HG03521 (cell line): ENCODE data around the gene SLC10A4.
"Not testable (repeated sequence)": the region's sequence is repeated elsewhere in the genome, so short reads cannot be mapped to it uniquely, and the experiment has no call there.

Source experiments
- ATAC-seq: cut with Tn5 transposase; IDR thresholded peaks from one replicate; pipeline ENCODE4 v1.9.1; 2021; ENCODE audit warnings: mild to moderate bottlenecking, moderate library complexity; ENCODE audit not compliant: unreplicated experiment

Gene SLC10A4, protein sequence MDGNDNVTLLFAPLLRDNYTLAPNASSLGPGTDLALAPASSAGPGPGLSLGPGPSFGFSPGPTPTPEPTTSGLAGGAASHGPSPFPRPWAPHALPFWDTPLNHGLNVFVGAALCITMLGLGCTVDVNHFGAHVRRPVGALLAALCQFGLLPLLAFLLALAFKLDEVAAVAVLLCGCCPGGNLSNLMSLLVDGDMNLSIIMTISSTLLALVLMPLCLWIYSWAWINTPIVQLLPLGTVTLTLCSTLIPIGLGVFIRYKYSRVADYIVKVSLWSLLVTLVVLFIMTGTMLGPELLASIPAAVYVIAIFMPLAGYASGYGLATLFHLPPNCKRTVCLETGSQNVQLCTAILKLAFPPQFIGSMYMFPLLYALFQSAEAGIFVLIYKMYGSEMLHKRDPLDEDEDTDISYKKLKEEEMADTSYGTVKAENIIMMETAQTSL

DNA sequence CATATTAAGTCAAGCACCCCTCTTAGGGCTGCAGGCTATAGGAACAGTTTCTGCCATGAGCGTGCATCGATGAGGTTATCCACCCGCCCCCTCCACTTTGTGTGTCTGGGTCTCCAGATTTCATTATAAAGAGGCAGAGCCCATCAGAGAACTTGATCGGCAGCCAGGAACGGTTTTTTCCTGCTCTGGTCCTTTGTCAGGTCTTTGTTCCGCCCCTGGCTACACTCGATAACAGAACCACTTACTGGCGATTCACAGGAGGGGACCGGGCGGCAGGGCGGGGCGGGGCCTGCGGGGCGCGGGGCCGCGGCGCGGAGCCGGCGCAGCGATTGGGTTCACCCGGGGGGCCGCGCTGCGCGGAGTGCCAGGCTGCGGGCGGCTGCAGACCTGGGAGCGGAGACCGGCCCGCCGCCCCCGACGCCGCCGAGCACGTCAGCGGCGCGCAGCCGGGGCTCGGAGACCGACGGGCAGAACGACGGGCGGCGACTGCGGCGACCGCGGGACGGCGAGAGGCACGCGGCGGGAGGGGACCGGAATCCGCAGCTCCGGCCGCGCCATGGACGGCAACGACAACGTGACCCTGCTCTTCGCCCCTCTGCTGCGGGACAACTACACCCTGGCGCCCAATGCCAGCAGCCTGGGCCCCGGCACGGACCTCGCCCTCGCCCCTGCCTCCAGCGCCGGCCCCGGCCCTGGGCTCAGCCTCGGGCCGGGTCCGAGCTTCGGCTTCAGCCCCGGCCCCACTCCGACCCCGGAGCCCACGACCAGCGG lies at the start of gene SLC10A4:
Gene SLC10A4 (plus strand): TSS at position 338 of the 771 bp plus-strand sequence. CDS start 219 bp downstream, at position 557.
- ATAC-seq: no peak

DNA sequence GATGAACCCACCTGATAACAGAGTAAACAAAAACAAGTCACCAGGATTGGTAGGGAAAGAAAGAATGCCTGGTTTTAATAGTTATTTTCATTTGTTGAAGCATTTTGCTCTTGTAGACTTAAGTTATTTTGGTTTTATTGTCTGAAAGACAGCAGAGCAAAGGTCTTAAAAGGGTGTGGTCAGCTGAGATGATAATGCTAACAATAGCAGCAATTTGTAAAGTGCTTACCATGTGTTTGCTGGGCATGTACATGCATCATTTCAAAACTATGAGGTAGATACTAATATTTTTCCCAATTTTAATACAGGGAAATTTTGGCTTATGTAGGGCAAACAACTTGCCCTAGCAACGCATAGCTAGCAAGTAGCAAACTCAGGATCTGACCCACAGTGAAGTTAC lies 46.8 kb upstream of the SLC10A4 start:
- no peak for ATAC-seq

DNA sequence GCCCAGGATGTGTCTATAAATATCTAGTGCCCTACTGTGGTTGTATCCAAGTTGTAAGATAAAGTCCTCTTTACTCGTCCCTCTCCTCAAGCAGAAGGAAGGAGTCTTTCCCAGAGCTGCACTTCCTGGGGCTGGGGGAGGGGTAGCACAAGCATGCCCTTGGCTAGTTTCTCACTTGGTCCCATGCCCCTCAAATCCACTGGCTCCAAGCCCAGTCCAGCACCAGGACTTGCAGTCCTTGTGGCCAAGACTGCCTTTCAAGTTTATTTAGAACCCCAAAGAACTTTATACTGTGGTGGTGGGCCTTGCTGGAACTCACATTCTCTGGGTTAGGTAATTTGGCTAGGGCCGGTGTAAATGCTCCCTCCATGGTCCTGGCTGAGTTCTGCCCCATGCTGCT lies 43.2 kb upstream of the SLC10A4 start:
- no peak for ATAC-seq

DNA sequence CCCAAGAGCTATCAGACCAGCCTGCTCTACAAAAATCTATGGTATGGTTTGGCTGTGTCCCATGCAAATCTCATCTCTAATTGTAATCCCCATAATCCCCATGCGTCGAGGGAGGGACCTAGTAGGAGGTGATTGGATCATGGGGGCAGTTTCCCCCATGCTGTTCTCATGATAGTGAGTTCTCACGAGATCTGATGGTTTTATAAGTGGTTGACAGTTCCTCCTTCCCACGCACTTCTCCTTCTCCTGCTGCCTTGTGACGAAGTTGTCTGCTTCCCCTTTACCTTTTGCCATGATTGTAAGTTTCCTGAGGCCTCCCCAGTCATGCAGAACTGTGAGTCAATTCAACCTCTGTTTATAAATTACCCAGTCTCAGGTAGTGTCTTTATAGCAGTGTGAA lies 42.2 kb upstream of the SLC10A4 start:
- ATAC-seq: not testable (repeated sequence)

DNA sequence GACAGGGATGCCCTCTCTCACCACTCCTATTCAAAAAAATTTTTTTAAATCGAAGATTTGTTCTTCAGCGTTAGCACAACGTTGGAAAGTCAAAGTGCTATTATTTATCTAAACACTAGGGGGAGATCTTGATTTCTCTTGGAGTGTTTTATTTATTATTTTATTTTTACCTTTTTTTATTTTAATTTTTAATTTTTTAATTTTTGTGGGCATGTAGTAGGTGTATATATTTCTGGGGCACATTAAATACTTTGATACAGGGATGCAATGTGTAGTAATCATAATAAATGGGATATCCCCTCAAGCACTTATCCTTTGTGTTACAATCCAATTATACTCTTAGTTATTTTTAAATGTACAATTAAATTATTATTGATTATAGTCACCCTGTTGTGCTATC lies 37.4 kb upstream of the SLC10A4 start:
- no peak for ATAC-seq

DNA sequence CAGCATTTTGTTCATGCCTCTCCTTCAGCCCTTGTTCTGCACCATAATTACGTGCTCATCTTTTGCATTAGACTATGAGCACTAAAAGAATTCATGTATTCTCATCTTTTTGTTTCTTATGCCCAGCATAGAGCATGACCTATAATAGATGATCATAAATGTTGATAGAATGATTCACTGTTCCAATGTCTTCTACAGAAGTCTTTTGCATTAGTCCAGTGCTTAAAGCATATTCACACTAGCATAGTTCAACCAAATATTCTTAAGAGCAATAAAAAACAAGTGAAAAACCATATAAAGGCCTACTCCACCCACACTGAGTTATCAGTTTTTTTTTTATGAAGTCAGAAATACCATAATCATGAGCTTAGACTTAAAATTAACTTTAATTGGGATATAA lies 36.5 kb upstream of the SLC10A4 start:
- ATAC-seq: no peak

DNA sequence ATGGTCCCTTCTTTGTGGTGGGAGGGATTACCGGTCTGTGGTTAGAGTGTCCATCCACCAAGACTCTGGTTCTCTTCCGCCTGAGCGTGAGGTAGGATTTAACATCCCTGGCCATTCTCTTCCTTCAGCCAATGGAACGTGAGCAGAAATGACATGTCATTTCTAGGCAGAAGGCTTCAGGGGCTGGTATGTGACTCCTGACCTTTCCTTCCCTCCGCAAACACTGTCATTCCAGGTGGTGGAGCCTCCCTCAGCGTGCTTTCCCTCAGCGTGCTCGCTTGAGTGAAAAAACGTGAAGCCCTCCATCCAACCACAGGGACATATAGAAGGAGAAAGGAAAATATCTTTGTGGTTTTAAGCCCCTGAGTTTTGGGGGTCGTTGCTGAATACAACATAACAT lies 34.0 kb upstream of the SLC10A4 start:
- ATAC-seq: no peak

DNA sequence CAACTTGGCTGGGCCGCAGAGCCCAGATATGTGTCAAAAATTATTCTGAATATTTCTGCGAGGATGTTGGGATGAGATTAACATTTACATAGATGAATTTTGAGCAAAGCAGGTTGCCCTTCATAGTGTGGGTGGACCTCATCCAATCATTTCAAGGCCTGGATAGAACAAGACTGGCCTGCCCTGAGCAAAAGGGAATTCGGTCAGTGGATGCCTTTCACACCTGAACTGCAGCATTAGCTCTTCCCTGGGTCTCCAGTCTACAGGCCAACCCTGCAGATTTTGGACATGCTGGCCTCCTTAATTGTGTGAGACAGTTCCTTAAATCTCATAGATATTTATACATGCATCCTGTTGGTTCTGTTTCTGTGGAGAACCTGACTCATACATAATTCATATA lies 32.4 kb upstream of the SLC10A4 start:
- ATAC-seq: no peak

DNA sequence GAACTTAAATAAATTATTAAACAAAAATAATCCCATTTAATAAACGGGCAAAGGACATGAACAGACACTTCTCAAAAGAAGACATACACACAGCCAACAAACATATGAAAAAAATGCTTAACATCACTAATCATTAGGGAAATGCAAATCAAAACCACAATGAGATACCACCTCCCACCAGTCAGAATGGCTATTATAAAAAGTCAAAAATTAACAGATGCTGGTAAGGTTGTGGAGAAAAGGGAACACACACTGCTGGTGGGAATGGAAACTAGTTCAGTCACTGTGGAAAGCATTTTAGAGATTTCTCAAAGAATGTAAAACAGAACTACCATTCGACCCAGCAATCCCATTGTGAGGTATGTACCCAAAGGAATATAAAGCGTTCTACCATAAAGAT lies 31.5 kb upstream of the SLC10A4 start:
- ATAC-seq: not testable (repeated sequence)

DNA sequence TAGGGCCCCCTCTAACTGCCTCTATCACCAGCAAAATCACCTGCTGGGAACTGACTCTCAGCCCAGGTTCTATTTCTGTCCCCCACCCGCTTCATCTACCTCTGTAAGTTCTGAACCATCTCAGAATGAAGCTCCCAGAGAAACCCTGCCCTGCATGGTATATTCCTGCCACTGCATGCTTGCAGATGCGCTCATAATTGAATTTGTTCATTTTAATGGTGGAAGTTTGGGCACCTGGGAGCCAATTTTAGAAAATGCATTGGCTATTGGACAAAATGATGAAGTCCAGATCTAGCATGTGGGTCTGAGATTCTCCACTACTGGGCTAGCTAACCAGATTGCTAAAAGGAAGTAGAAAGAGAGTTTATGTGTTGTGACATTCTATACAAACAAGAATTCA lies 28.6 kb upstream of the SLC10A4 start:
- ATAC-seq: no peak

DNA sequence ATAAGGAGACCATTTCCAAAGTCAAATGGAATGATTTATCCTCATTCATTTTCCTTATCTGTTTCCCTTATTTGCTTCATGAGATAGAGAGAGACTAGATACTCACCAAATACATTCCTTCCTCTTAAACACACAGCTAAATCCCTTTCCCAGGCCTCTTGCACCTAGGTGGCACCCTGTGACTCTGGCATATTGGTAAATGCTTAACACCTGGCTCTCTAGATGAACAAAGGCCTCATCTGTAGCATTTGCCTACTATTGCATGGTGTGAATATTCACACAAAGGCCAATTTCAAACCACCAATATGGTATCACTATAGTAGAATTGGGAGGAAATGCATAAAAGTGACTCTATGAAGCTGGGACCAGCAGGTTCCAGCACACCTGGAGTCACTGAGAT lies 22.1 kb upstream of the SLC10A4 start:
- ATAC-seq: no peak

DNA sequence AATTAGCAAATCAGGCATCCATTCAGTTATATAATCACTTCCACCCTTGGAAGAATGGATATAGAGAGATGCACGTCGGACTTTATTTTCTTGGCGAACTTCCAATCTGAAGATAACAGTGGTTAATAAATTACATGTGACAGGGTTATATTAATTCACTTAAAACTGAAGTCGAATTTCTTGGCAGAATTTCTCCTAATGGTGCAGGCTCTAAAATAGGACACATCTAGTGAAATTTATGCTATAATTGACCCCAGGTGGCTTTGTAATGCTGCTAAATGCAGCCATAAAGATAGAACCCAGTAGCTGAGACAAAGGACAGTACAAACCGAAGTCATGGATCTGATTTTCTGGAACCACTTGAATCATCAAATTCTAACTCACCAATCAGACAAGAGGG lies 20.8 kb upstream of the SLC10A4 start:
- ATAC-seq: no peak

DNA sequence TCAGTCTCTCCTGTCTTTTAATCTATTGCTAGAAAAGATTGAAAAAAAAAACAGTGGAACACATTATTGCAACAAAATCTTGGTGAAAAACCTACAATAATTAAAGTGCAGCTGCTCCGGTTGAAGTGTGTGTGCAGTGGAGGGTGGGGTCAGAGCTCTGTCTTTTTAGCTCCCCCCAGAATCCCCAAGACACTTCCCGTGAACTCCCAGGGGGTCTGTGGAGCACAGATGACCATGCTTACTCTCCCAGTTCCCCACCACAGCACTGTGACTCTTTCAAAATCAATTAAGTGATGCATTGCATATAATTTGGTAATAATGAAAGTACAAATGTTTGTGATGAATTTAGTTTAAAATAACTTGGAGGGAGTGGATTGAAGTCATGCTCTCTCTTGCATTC lies 15.7 kb upstream of the SLC10A4 start:
- ATAC-seq: no peak

DNA sequence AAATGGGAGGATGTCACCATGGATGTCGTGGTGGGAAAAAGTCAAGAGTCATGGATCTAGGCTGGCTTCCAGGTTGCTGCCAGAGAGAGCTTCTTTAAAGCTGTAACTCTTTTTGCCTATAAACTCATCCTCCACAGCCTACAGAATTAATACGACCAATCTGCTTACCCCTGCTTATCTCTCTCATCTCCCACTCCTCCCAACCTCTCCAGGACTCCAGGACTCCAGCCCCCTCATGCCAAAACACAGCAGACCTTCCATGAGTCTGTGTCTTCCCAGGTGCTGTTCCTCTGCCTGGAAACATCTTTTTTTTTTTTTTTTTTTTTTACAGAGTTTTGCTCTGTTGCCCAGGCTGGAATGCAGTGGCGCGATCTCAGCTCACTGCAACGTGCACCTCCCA lies 15.3 kb upstream of the SLC10A4 start:
- ATAC-seq: no peak

DNA sequence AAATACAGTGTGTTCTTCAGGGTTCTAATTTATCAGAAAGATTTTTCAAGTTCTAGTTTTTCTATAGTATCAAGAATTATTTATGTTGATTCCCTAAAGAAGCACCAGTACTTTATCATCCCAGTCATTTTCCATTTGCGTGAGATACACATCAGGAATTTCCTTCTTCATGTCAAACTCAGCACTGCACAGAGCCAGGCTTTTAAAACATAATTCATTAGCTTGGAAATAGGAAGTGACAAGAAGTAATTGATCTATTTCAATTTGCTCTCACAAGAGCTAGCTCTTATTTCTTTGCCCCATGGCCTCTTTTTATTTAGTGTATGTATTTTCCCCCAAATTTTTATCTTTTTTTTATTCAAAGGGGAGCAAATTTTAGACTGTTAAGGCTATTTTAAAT lies 13.0 kb upstream of the SLC10A4 start:
- ATAC-seq: no peak

DNA sequence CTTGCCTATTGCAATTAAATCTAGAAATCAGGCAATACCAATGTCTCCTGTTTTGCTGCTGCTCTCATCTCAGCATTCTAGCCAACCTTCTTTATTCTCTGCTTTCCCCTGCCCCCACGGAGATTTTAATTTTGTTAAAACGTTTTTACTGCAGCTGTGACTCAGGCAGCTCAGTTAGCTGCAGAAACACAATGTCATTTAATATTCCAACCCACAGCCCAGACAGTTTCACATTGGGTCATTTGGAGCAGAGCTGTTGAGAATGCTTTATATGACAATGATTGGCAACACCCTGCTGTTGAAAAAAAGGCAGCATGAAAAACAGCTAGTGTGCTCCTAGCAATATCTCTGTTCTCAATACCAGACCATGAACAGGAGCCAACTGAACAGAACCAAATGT lies 12.6 kb upstream of the SLC10A4 start:
- ATAC-seq: no peak

DNA sequence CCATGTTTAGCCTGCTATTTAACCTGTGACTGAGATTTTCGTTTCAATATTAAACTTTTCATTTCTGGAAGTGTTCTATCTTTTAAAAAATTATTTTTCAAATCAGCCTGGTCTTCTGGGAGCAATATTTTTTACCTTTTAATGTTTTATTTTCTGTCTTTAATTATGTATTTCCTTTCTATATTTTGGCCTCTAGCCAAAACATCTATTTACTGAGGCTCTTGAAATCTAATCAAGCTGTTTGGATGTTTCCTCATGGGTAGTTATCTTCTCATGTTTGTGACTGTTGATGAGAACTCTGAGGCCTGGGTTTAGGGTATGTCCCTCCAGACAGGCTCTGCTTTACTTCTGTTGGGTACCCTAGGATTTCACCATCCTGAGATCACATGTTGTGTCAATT lies 10.3 kb upstream of the SLC10A4 start:
- no peak for ATAC-seq

DNA sequence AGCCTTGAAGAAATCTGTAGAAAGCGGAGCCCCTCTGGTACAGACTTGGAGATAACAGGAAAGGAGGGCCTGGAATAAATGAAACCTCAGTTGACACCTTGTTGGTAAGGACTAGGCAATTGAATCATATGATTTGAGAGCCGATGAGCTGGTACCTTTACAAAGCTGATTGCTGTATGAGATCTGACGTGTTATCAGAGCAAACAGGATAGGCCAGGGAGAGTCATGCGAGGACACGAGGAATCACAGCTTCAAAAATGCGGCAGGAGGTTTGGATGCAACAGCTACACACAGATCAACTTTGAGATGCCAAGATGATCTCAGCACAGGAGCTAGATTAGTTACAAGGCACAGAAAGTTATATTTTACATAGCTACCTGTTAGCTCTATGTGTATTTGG lies 7.4 kb upstream of the SLC10A4 start:
- ATAC-seq: no peak

DNA sequence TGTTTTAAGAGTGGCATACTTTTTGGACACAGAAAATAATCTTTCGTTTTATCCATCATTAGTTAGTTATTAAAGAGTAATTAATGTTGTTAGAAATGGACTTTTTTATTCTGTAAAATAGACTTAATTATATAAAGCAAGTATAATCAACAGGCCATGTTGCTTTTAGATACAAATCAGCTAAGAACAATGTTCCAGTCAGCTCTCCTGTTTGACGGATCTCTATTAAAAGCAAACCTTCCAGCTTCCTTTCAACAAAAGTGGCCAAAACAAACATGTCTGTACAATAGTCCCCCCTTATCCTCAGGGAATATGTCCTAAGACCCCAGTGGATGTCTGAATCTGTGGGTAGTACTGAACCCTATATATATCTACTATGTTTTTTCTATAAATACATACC lies 4.9 kb upstream of the SLC10A4 start:
- no peak for ATAC-seq

DNA sequence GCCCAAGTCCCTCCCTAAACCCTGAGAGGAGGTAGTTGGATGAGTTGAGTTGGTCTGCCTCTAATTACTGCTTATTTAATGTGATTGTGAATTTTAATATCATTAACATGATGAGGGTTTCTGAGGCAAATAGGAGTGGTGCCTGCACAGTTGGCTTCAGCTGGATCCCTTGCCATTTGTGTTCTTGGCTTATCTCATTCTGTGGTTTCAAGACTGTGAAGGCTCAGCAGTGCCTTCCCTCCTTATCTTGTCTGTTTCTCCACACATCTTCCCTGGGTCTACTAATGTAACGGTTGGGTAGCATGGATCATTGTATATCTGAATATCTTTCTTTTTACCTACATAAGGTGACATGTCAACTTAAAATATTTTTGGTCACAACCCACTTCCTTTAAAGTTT lies 1.6 kb upstream of the SLC10A4 start:
- ATAC-seq: no peak

DNA sequence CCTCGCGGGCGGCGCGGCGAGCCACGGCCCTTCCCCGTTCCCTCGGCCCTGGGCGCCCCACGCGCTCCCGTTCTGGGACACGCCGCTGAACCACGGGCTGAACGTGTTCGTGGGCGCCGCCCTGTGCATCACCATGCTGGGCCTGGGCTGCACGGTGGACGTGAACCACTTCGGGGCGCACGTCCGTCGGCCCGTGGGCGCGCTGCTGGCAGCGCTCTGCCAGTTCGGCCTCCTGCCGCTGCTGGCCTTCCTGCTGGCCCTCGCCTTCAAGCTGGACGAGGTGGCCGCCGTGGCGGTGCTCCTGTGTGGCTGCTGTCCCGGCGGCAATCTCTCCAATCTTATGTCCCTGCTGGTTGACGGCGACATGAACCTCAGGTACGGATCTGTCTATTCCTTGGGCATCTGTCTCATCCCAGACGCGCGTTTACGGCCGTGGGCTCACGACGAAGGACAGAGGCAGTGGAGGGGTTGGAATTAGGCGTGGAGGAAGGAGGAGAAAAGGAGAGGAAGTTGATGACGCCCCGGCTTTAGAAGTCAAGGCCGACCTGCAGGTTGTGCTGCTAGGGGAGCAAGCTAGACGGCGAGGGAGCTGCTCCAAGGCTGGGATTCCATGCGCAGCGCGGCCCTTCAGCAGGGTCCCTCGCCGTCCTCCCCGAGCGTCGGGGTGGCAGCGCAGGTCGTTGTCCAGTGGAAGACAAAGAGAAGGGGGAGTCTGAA lies 792 bp downstream of the SLC10A4 start:
- ATAC-seq: no peak
